Lung (tissue), 12 donors: ENCODE results near the gene NAPSA. TPM values are rescaled to one million over a fixed set of nuclear protein-coding genes. Genes with fewer than 3 reads are reported as not detected.
A peak's percentile ranks its signal among the peaks of the same experiment; 100 is the strongest.

Source experiments
- ATAC-seq: fragments of 200-7000 bp; cut with Tn5 transposase; one replicate; pipeline ENCODE4 v1.9.1; 2020; ENCODE audit warnings: moderate number of reproducible peaks; ENCODE audit not compliant: insufficient read depth, low FRiP score
- DNase-seq, 3 donors: peaks; one replicate each; pipeline ENCODE4 v3.0.0-alpha.2; 2013 to 2017
- H3K27ac ChIP-seq, 2 donors: one replicate each; pipeline ENCODE4 v1.5.1; 2013; ENCODE audit warnings: mild to moderate bottlenecking in 2 of 2, moderate library complexity in 2 of 2, control low read depth in 1 of 2, inconsistent platforms in 1 of 2, low read depth in 1 of 2, low read length in 1 of 2
- H3K27me3 ChIP-seq, 3 donors: one replicate each; pipeline ENCODE4 v1.5.1; 2013; ENCODE audit warnings: low read length in 2 of 3; ENCODE audit not compliant: control insufficient read depth in 3 of 3, insufficient read depth in 3 of 3
- H3K36me3 ChIP-seq, 4 donors: one replicate each; pipeline ENCODE4 v1.5.1; 2013; ENCODE audit warnings: low read length in 4 of 4, mild to moderate bottlenecking in 1 of 4, moderate library complexity in 1 of 4; ENCODE audit not compliant: control insufficient read depth in 4 of 4, insufficient read depth in 4 of 4
- H3K4me1 ChIP-seq, 5 donors: one replicate each; pipeline ENCODE4 v1.5.1; 2013; ENCODE audit warnings: low read length in 5 of 5, mild to moderate bottlenecking in 2 of 5, moderate library complexity in 1 of 5; ENCODE audit not compliant: control insufficient read depth in 5 of 5, insufficient read depth in 5 of 5
- H3K4me3 ChIP-seq: one replicate; pipeline ENCODE4 v1.5.1; 2013; ENCODE audit warnings: mild to moderate bottlenecking, control low read depth, moderate library complexity
- H3K9ac ChIP-seq, 2 donors: one replicate each; pipeline ENCODE4 v1.5.1; 2013; ENCODE audit warnings: low read length in 2 of 2, control low read depth in 1 of 2; ENCODE audit not compliant: insufficient read depth in 1 of 2
- H3K9me3 ChIP-seq, 4 donors: one replicate each; pipeline ENCODE4 v1.5.1; 2013; ENCODE audit warnings: low read length in 3 of 4, mild to moderate bottlenecking in 1 of 4, moderate library complexity in 1 of 4; ENCODE audit not compliant: control insufficient read depth in 4 of 4, insufficient read depth in 3 of 4
- WGBS, 2 donors: extraction: QIAGEN DNeasy Blood & Tissue Kit; methylation state at CpG; one replicate each; pipeline ENCODE4 v1.1.7; 2013; 5-methylcytosine and 5-hydroxymethylcytosine counted together
- polyA plus RNA-seq, 2 donors: library from polyadenylated mRNA; stranded (reverse); fragments of 200-250 nt; gene quantifications; one replicate each; pipeline ENCODE4 v1.2.1, GENCODE V29; 2013
- total RNA-seq, 2 donors: library from RNA; depleted of rRNA in 1 of 2; stranded (reverse); fragments of >200 nt in 1 of 2; gene quantifications; one replicate each; pipeline ENCODE4 v1.2.1, GENCODE V29; 2014 to 2021
- TF ChIP-seq, protein P1 (sequence below): IDR thresholded peaks from 2 replicates; pipeline ENCODE4 v1.5.1; 2012; ENCODE audit warnings: mild to moderate bottlenecking; ENCODE audit errors: control extremely low read depth, extremely low read depth
- donor health status: control.
- donor health status: control.
- donor health status: Bipolar disorder and iron deficiency.
- donor health status: healthy.
- donor health status: DM: yes; HTN: yes; CAD: no.

NAPSA gene
- total and polyA plus RNA-seq, 4 donors: 655 to 2,584 (median 1,433) TPM

DNA sequence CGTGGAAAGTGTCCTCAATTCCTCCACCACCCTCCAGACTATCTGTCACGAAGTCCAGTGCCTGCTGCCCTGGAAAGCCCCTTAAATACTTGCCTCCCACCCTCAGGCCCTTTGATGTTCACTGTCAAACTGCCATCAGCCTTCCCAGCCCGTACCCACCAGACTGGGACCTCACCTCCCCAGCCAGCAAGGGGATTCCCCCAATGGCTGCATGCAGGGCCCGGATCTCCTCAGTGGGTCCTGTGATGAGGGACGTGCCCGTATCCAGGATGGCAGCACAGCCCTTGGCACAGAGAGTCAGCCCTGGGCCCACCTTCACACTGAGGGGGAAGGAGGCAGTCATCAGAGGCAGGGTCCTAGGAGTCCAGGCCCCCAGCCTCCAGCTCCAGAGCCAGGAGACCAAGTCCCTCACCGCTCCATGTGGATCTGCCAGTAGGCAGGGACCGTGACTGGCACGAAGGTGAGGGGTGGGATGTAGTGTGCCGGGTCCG is 6.1 kb downstream of the NAPSA start:
- no peak for DNase-seq
- TF ChIP-seq, protein P1, sequence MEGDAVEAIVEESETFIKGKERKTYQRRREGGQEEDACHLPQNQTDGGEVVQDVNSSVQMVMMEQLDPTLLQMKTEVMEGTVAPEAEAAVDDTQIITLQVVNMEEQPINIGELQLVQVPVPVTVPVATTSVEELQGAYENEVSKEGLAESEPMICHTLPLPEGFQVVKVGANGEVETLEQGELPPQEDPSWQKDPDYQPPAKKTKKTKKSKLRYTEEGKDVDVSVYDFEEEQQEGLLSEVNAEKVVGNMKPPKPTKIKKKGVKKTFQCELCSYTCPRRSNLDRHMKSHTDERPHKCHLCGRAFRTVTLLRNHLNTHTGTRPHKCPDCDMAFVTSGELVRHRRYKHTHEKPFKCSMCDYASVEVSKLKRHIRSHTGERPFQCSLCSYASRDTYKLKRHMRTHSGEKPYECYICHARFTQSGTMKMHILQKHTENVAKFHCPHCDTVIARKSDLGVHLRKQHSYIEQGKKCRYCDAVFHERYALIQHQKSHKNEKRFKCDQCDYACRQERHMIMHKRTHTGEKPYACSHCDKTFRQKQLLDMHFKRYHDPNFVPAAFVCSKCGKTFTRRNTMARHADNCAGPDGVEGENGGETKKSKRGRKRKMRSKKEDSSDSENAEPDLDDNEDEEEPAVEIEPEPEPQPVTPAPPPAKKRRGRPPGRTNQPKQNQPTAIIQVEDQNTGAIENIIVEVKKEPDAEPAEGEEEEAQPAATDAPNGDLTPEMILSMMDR: no peak
- Histone ChIP-seq H3K9ac (no peak overlapping the region), H3K36me3 (peaks cover 0 to 2% (median 0%) of the 10 kb centered on the region in 4 donors), H3K4me1 (peaks cover 0 to 8% (median 2%) of the 10 kb centered on the region in 5 donors), H3K27ac (no peak overlapping the region), H3K27me3 (no peaks in the 10 kb centered on the region), H3K4me3 (no peak overlapping the region), H3K9me3 (no peaks in the 10 kb centered on the region)
- no peak for ATAC-seq
- WGBS, 2 donors: 90 to 95% methylated on average over 11 of the region's 11 CpGs

DNA sequence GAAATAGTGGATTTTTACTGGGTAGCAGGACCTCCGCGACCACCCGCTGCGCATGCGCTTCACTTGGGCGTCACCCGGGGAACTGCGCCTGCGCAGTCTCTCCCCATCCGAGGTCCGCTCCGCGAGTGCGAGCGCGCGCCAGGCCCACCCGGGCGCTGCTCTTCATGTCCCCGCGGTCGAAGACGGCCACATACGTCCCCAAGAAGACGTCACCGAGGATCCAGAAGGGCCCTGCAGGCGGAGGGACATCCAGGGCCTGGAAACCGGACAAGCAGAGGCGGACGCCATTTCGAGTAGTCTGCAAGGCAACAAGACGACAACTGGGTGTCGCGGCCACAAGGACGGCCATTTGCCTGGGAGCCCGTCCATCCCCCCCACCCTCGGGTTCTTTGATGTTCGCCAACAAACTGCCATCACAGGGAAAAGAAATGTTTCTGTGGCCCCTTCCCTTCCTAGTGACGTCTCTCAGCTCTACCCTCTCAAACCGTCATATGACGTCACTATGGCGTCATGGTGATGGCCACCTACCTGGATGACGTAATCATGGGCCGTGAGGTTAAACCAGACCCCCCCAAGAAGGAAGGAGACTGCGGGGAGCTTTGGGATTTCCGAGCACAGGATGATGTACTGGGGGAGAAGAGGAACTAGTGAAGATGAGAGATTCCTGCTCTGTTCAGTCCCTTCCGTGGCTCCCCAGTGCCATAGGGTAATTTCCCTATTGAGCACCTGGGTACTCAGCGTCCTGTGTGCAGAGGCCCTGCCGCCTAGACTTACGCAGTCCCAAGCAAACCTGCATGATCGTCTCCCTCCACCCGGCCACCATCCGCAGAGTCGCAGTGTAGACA is 6.7 kb downstream of the NAPSA start:
- Histone ChIP-seq H3K27ac (peak overlapping the region; percentile 67 to 83), H3K9ac (no peak overlapping the region), H3K36me3 (peaks cover 0 to 2% (median 0%) of the 10 kb centered on the region in 4 donors), H3K9me3 (no peaks in the 10 kb centered on the region), H3K4me3 (no peak overlapping the region), H3K27me3 (no peaks in the 10 kb centered on the region), H3K4me1 (peaks cover 0 to 8% (median 2%) of the 10 kb centered on the region in 5 donors)
- TF ChIP-seq, protein P1: no peak
- DNase-seq: peak; percentile 66 to 79 (median 75)
- WGBS, 2 donors: 32 to 39% methylated on average over 54 of the region's 54 CpGs
- ATAC-seq: no peak

DNA sequence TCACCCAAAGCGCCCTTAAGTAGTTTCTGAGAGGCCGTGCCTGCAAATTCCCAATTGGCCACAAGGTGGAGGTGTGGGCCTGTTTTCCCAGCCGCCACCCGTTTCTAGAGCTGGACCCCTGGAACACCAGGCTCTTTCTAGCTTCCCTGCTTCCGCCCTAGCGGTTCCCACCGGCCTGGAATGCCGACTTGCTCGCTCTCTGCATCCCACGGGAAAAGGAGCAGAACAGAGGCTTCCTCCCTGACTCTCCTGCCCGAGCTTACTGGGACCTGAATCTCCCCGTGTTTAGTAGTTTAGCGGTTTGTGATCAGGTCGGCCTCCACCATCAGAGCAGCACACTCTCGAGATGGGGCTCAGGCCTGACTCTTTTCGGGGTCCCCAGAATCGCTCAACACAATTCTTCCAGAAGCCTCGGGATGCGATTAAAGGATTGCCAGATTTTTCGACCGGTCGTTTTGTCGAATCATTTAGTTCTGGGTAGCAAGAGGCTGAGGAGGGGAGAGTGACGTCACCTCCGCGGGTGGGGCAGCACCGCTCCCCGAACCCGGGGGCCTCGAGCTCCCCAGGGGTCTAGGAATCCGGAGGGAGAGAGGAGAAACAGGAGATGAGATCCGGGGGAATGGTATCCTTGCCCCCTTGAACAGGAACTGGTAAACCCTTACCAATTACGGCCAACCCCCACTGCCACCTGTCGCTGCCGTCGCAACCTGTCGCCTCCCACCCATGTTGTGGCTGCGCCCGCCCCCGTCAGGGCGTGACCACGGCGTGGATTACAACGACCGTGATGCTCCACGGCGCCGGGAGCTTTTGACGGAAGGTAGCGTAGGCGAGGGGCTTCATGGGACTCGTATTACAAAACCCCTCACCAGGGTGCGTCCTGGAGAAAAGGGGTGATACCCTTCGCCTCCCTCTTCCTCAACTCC is 8.0 kb downstream of the NAPSA start:
- Histone ChIP-seq H3K9me3 (no peaks in the 10 kb centered on the region), H3K27me3 (no peaks in the 10 kb centered on the region), H3K36me3 (peaks cover 0 to 2% (median 0%) of the 10 kb centered on the region in 4 donors), H3K4me1 (peaks cover 0 to 5% (median 2%) of the 10 kb centered on the region in 5 donors), H3K9ac (no peak overlapping the region), H3K27ac (peak overlapping the region; percentile 67 to 85), H3K4me3 (no peak overlapping the region)
- TF ChIP-seq, protein P1: peak; percentile 75
- 9 to 12% methylated on average over 54 of the region's 54 CpGs for WGBS, 2 donors
- DNase-seq (peak; percentile 68 to 78 (median 71)), ATAC-seq (peak; percentile 64)
